NCI-H748 treated with DMSO at 0.1 percent for 48 hours (cell line): ENCODE measurements around the gene CSNK2A2.

Experiments used
- DNase-seq: peaks from one replicate; lab custom pipeline; 2025; lab: John Stamatoyannopoulos, UW

The CSNK2A2 gene

DNA sequence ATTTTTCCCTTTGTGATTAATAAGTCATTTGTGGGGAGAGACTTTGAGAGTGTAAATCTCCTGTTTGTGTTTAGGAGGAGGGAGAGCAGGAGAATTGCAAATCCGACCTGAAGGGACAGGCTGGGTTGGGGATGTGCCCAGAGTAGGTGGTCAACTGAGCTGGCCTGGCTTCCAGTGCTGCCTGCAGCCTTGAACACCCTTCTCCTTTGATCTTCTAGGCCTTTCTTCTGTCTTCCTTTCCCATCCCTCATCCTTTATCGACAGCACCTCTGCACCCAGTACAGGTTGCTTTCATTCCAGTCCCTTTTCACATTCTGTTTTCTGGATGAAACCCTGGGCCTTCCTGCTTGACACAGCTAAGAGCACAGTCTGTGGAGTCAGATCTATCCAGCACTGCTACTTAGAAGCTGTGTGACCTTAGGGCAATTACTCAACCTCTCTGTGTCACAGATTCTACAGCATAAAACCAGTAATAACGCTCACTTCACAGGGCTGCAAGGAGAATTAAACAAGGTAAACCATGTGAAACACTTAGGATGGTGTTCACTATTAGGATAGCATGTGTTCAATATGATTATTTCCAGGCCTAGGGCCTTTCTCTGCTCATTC is 1.0 kb upstream of the CSNK2A2 start:
- DNase-seq = no peak

GRCh38 chr16:58197314-58198012 is 443 bp downstream of the CSNK2A2 start:
- no peak for DNase-seq

- DNase-seq = no peak
These were observed 1.0 kb downstream of the CSNK2A2 start for GRCh38 chr16:58196898-58197313.

GRCh38 chr16:58195771-58196170 is 2.1 kb downstream of the CSNK2A2 start:
- DNase-seq = no peak

DNA sequence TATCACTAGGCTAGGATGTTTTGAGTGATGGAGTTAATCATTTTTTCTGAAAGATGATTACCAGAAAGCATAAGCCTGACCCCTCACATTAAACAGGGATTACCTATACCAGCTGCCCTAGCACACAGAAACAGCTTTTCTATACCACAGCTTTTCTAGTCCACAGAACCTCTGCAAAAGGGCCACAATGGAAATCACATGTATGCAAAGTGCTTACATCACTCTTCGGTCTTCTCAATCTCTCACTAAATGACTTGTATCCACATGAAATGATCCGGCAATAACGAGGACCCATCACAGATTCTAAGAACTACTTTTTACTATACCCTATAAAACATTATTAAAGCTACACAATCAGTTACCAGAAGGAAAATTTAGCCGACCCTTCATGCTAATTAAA is 2.6 kb downstream of the CSNK2A2 start:
- DNase-seq = no peak

- DNase-seq = no peak
These were observed 3.1 kb downstream of the CSNK2A2 start for GRCh38 chr16:58194790-58195189.

DNA sequence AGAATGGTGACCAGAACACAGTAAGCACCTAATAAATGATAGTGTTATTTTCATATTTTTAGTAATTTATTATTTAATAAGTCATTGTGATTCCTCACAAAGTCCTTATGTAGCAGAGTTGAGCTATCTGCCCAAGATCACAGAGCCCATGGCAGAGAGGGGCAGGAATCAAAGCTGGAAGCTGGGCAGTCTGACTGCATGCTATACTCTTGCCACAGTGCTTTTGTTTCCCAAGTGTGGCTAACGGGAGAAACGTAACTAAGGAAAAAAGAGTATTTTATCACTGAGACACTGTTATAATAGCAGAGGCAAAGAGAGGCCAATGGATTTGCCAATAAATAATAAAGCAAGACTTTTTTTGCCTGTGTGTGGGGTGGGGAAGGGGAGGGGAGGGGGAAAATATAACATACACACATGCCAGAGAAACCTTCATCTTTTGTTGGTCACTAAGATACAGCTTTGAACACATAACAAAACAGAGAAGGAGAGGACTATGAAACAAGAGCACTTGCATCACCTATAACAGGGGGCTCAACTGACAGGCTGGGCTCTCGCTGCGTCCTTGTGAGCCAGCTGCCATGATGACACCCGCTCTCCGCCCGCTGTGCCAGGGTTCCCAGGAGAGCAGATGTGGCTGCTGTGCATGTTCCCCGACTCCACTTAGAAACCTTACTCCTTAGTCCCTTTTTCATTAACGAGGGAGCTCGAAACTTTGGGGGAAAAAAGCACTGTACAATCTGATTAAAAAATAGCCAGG is 10.1 kb downstream of the CSNK2A2 start:
- DNase-seq = no peak

DNA sequence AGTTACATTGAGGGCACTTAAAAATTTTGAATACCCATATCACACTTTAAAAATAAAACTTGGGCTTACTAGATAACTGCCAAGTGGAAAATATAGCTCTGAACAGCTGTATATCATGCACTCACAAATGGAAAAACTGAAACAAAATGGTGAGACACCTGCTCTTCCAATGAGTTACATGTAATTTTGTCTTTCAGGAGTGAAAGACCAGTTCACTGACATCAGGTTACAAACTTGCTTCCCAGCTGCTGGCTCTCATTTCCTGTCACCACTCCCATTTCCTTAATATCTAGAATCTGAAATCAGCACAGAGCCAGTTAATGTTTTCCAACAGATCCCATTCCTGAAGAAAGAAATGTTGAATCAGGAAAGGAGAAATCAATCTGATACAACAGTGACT is 10.8 kb downstream of the CSNK2A2 start:
- DNase-seq = no peak

DNA sequence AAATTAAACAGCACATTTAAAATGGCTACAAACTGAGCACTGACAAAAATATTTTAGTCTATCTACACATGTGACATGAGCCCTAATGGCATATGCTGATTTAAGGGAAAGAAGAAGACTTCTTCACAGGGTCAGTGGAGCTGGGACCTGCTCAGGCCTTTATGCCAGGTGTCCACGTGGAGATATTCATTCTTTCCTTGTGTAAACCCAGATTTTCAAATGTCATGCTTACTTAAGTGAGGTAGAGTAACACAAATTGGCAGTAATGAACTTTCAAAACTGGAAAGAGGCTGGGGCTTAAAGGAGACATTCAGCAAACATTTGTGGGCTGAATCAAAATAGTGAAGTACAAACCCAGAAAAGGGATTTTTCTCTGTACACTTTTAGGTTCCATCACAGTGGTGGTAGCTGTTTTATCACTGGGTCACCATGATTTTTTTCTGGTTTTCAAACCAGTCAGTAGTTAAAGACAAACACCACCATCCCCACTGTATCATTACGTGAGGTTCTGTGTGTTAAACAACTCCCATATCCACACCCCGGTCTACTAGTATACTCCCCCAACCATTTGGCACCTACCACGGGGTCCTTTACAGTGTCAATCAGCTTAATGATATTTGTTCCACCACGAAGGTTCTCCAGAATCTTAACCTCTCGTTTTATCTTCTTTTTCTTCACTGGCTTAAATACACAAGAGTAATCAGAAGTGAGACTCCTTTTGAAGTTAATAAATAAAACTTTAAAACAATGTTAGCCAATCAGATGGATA is 11.5 kb downstream of the CSNK2A2 start:
- DNase-seq = no peak

DNA sequence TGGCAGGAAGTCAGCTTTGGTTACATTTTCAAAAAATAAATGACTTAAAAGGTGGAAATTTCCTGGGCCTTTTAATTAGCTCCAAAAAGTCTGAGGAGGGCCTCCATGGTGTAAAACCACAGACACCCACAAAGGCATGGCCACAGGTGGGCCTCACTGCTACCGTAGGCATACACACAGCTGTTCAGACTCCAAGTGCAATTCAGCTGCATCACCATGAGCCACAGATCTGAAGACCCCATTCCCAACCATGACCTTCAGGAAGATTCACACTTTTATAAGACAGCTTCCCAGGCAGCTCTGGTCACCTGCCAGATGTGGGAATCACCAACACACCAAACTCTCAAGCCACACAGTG is 20.6 kb downstream of the CSNK2A2 start:
- DNase-seq = no peak

DNA sequence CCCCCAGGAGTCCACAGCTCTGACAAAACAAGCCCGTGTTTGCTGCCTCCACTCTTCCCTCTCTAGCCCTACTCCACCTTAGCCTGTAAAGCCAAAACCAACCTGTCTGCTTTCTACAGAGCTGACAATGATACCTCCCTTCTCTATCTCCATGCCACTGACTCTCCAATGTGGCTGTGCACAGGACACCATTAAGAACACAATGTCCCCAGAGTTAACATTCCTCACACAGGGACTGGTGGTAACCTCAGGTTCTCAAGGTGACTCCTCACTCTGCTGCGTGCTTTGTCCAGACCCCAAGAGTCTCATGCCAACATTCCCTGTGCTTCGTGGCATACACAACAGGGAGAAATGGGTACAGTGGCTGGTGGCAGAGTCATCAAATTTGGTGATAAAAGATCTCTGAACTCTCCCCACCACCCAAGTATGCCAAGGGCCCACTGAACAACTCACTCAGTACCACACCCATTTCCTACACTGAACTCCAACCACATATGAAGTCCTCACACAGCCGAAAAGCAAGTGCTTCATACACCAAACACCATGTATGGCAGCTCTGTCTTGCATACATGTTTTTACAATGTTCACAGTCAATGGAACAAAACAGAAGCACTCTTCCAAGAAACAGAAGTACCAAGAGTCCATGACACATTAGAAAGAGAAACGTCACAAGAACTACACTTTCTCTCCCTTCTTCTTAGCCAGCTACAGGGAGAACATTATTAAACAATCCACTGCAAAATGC is 21.1 kb downstream of the CSNK2A2 start:
- DNase-seq = no peak

- DNase-seq = no peak
These were observed 27.7 kb downstream of the CSNK2A2 start for GRCh38 chr16:58170223-58170622.

DNA sequence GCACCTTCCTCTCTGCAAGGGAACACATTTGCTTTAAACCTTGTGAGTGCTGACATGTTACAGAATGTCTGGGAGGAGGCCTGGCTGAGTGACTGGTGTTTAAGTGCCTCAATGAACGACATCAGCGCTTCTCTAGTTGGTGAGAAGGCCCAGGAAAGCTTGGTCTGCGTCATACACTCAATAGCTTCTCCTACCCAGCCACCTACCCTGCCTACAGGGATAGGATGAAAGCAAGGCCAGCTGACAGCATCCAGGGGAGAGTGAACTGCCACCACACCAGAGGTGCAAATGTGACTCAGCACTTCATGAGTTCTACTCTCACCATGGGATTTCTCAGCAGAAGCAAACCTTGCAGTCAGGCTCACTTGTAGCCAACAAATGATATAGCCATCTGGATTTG is 37.1 kb downstream of the CSNK2A2 start:
- DNase-seq = no peak

DNA sequence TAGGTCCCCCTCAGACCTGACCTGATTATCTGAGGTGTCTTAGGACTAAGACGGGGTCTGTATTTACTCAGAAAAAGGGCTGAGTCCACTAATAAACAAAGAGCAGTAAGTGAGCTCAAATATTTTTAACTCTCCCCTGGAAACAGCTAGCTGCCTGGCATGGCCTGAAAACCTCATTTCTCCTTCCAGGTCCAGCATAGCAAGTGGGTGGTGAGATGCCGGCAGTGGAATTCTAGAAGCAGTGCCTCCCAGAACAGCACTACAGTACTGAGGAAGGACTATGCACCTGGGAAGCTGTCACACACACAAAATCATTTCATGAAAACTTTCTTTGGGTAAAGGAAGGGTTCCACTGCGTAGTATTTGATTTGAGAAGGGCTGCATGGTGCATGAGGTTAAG is 39.2 kb downstream of the CSNK2A2 start:
- DNase-seq = no peak

GRCh38 chr16:58157951-58158540 is 39.9 kb downstream of the CSNK2A2 start:
- no peak for DNase-seq

DNA sequence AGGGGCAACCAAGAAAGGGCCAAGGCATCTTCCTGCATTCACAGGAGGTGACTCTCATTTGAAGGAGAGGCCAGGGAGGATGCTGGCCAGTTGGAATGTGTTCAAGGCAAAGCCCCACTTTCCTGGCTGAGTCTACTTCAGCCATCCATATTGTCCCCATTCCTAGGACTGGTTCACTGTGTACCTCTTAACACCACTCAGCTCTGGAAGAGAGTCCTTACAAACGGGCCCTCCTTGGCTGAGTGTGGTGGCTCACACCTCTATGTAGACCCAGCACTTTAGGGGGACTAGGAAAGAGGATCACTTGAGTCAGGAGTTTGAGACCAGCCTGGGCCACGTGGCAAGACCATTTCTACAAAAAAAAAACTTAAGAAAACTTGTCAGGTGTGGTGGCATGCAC is 40.7 kb downstream of the CSNK2A2 start:
- DNase-seq = no peak

DNA sequence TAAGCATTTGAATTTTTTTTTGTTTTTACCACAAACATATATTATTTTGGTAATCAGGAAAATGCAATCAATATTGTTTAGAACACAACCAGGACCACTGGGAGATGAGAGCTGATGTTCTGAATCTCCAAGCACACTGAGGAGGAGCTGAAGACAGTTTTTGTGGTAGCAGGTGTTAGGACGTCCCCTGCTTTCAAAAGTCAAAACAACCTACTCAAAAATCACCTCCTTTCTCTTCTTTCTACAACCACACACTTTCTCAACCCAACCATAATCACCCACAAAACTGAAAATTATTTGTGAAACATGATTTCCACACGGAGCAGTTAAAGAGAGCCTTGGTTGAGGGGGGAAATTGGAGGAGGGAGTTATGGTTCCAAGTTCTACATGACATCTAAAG is 42.1 kb downstream of the CSNK2A2 start:
- no peak for DNase-seq

DNA sequence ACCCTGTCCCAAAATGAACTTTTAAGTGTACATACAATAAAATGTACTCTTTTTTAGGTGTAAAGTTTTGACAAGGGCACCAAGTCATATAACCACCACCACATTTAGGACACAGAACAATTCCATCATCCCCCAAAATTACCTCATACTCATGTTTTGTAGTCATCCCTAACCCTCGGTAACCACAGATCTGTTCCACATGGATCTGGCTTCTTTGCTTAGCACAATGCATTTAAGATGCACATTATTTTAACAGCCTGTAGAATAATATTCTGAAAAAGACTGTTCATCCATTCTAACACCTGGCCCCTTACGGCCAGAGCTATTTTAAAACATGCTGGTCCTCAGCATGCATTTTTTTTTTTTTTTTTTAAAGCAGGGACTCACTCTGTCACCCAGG is 43.6 kb downstream of the CSNK2A2 start:
- no peak for DNase-seq

GRCh38 chr16:58152246-58152868 is 45.5 kb downstream of the CSNK2A2 start:
- DNase-seq = no peak

GRCh38 chr16:58148526-58148925 is 49.4 kb downstream of the CSNK2A2 start:
- DNase-seq = no peak

- no peak for DNase-seq
These were observed 49.8 kb downstream of the CSNK2A2 start for GRCh38 chr16:58148099-58148498.
